HL-60/S4 (cell line): ENCODE measurements around the gene SIGLEC11.
"Not testable (repeated sequence)": the region's sequence is repeated elsewhere in the genome, so short reads cannot be mapped to it uniquely, and the experiment has no call there.

Experiments
- in situ Hi-C: fragments of 300-500 bp; cut with MboI; formaldehyde crosslinking; loops from 2 replicates; pipeline ENCODE4 v1.14.3; 2022; ENCODE audit warnings: low sequenced_read_pairs

The SIGLEC11 gene

DNA sequence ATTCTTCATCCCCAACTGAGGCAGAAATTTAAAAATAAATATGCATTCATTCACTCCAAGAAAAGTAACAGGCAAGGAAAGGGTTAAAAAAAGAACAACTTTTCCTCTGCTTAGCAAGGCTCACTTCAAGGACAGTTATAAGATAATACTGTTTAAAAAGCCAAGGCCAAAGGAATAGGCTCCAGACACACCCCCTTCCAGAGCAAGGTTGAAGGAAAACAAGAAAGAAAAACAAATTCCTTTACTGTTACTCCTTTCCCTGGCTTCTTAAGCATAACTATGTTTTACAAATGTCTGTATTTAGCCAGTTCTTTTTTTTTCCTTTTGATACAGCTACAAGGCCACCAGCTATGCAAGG, 8.5 kb downstream of the SIGLEC11 start:
- in situ Hi-C loops = no loop called here

DNA sequence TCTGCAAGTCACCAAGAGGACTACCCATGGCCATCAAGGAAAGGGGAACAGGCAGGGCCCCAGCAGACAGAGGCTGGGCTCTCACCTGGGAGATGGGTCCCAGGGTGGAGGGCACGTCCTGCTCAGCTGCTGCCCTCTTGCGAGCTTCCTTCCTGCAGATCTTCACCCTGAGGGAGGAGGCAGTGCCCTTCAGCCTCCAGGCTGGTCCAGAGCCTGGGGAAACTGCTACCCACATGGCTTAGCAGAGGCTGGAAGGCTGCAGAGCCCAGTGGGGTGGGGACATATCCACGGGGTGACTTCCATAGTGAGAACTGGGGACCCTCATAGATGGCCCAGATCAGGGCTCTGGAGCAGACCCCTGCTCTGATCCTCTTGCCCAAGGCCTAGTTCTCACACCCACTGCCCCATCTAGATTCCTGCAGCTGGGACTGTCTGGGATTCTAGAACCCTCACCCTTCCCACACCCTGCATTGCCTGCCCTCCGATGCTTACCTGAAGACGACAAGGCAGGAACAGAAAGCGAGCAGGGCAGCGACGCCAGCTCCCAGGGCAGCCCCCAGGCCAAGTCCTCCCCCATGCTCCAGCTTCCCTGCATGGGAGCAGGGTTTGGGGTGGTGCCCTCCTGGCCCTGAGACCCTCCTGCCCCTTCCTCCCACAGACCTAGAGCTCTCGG, 9.0 kb downstream of the SIGLEC11 start:
- in situ Hi-C loops = no loop called here

DNA sequence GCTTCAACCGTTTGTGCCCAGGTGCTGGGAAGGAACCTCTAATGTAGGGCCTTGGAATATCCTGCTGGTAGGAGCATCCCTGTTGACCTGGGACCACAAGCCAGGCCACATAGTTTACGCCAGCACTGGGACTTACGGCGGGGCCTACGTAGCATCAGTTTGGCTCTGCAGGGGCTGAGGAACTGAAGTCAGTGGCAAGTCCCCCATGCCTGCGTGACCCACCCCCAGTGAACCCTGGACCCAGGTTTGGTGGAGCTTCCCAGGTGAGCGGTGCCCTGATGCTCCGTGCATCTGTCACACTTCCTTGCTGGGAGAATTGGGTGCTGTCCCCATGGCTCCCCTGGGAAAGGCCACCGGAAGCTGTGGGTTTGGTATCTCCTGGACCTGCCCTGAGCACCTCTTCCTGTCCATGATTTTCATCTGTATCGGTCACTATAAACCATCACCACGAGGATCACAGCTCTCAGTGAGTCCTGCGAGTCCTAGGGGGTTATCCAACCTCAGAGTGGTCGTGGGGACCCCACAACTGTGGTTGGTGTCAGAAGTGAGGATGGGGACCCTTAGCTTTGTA, 9.9 kb downstream of the SIGLEC11 start:
- in situ Hi-C loops = no loop called here

DNA sequence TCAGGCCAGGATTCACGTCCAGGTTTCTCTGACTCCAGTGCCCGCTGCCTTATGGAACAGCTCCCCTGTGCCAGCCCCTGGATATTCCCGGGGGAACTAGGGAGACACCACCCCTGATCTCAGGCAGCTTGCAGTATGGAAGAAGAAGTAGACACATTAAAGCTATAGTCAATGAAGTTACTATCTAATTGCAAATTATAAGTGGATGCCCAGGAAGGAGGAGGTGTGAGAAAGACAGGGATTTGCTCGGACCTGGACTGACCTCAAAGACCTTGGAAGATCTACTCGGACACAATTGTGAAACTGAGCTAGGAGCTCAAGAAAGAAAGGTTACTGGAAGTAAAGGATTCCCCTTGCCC, 10.4 kb downstream of the SIGLEC11 start:
- in situ Hi-C loops = no loop called here

DNA sequence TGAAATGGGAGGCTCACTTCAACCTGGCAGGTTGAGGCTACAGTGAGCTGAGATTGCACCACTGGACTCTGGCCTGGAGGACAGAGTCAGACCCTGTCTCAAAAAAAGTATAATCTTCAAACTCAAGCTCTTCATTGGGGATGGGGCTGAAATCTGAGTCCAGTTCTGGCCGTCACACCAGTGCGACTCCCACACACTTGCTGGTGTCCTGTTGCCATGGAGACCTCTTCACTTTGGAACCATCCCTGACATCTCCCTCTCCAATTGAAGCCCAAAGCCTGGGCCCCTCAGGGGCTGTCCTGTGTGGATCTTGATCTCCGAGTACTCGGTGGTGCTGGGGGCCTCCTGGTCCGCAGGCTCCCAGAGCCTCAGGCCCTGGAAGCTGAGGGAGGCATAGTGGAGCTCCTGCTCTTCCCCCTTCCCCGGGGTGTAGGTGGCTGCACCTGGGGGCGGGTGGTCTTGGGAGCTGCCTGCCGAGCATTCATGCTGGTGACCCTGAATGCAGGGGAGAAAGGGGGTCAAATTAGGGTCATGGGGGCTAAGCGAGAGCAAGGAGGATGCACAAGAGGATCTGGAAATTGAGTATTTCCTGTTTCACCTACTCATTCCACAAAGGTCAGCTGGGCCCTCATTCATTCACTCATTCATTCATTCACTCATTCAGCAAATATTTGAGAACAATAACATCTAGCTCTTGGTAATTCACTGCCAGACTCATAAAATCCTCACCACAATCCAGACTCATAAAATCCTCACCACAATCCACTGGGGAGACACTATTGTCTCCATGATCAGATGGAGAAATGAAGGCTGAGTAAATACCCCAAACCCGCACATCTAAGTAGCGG, 11.0 kb downstream of the SIGLEC11 start:
- in situ Hi-C loops = no loop called here

DNA sequence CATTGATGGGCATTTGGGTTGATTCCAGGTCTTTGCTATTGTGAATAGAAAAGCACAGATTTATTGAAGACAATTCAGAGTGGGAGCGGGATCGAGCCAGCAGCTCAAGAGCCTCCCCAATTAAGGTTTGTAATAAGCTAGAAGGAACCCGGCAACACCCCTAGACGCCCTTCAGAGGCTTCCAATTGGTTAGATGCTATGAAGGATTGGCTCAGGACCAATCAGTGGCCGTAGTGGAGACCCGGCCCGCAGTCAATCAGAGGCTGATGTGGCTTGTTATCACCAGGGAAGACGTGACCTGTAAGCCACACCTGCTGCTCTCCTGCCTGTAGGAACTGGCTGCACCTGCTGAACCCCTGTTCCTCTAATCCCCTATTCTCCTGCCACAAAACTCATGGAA, 14.6 kb downstream of the SIGLEC11 start:
- in situ Hi-C loops = no loop called here

DNA sequence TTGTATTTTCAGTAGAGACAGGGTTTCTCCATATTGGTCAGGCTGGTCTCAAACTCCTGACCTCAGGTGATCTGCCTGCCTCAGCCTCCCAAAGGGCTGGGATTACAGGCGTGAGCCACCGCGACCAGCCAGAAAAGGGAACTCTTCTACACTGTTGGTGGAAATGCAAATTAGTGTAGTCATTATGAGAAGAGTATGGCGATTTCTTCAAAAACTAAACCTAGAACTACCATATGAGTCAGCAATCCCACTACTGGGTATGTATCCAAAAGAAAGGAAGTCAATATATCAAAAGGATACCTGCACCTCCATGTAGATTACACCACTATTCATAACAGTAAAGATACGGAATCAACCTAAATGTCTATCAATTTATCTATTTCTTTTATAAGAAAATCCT, 16.4 kb downstream of the SIGLEC11 start:
- in situ Hi-C loops = not testable (repeated sequence)

DNA sequence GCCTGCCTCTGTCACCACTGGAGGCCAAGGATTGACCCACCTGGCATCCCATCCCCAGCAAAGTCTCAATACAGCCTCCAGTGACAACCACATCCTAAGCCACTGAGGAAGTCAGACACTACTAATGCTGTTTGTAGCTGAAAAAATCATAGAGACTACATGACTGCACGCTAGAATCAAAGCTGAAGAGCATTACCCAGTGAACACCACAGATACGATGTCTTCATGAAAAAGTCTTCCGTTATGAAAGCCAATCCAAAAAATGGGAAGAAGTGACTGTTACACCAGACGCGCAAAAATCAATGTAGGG, 20.5 kb downstream of the SIGLEC11 start:
- in situ Hi-C loops = no loop called here

DNA sequence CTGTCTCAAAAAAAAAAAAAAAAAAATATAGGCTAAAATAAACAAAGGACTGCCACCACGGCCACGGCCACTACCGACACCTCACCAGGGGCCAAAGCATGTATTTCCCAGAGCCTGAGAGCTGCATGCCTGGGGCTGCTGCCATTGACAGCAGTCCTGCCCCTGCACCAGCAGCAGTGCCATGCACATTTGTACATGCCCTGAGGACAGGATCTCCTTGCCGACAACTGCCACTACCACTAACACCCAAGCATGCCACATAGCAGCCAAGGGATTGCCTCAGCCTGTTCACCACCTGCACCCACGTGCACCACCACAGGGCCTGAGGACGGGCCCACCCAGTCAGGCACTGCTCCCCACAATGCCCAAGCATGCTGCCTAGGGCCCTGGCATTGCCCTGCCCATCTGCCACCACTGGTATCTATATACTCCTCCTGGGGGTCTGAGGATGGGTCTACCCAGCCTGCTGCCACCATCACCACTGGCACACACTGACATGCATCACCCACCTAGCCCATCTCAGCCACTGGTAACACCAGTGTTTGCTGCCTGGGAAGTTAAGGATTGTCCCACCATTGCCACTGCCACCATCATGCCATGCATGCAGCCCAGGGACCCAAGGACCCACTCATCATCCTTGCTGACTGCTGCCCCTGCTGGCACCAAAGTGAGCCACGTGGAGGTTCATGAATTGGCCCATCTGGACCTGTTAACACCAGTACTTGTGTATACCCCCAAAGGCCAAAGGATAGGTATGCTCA, 21.1 kb downstream of the SIGLEC11 start:
- in situ Hi-C loops = no loop called here

DNA sequence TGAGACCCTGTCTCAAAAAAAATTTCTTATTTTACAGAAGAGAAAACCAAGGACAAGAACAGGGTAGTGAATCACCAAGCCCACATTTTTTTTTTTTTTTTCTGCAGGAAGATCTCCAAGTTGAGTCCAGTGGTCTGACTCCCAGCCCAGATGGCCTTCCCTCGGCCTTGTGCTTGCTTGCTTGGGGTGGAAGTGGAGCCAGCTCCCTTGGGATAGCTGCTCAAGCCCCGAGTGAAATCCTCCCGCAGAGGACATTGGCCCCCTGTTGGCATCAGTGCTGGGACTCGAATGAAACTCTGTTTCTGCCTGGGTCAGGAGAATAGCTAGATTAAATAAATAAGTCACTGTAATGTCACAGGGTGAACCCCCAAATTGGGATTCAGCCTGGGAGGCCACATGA, 22.3 kb downstream of the SIGLEC11 start:
- in situ Hi-C loops = no loop called here

DNA sequence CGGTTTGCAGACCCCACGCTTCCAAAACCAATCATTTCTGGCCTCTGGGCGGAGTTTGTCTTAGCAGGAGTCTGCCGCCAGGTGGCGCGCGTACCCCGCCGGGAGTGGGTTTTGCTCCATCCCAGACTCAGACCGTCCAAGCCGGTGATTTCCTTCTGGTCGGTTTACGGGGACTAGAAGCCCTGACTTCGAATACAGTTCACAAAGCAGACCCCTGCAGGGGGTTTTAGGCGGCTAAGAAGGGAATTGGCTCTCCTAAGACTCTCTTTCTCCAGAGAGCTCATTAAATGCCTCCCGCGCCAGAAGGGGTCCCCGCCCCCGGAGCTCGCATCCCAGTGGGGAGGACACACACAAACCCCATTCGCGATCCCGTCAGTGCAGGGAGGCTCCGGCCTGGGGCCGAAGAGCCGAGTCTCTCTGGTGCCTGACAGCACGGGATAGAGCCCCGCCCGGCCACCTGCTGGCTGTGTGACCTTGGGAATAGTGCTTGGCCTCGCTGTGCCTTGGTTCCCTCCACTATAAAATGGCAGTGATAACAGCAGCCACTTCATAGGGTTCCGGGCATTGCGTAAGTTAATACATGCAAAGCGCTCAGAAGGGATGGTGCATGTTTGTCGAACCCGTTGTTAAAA, 23.1 kb downstream of the SIGLEC11 start:
- in situ Hi-C loops = no loop called here

DNA sequence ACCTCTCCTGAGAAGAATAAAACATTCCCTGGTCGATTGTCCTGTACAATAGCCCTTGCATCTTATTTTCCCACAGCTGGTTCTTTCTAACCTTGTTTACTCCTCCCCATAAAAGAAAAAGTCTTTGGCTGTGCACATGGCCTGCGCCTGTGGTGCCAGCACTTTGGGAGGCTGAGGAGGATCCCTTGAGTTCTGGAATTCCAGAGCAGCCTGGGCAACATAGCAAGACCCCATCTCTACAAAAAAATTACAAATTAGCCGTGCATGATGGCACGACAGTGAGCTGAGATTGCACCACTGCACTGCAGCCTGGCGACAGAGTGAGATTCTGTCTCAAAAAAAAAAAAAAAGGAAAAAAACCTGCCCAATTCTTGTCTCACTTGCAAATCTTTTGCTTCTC, 24.4 kb downstream of the SIGLEC11 start:
- in situ Hi-C loops = no loop called here

DNA sequence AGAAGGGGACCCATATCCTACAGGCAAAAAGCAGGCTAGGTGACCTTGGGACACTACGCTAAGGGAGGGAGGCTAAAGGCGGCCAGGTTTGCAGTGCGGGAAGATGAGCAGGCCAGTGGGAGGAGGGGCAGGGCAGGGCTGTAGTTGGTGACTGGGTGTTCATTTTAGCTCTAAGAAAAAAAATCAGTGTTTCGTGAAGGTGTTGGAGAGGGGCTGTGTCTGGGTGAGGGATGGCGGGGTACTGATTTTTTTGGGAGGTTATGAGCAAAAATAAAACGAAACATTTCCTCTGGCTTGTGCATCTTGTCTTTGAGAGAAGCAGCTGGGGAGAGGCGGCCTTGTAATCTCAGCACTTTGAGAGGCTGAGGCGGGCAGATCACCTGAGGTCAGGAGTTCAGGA, 27.3 kb downstream of the SIGLEC11 start:
- in situ Hi-C loops = no loop called here

DNA sequence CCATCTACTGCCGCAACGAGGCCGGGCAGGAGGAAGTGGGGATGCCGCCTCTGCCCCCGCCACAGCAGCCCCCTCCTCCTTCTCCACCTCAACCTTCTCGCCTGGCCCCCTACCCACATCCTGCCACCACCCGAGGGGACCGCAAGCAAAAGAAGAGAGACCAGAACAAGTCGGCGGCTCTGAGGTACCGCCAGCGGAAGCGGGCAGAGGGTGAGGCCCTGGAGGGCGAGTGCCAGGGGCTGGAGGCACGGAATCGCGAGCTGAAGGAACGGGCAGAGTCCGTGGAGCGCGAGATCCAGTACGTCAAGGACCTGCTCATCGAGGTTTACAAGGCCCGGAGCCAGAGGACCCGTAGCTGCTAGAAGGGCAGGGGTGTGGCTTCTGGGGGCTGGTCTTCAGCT, 28.2 kb downstream of the SIGLEC11 start:
- in situ Hi-C loops = no loop called here

DNA sequence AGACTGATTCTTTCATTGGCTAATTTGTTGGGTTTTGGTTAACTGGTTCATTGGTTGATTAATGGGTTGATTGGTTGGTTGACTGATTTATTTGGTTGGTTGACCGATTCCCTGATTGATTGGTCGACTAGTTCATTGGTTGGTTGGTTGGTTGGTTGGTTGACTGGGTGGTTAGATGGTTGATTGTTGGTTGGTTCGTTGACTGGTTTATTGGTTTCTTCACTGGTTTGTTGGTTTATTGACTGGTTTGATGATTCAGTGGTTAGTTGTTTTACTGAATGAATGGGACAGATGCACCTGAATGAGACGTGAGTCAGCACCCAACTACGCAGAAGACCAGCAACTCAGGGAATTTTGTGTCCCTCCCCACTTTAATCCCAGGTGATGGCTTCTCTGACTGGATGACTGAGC, 28.9 kb downstream of the SIGLEC11 start:
- in situ Hi-C loops = no loop called here

DNA sequence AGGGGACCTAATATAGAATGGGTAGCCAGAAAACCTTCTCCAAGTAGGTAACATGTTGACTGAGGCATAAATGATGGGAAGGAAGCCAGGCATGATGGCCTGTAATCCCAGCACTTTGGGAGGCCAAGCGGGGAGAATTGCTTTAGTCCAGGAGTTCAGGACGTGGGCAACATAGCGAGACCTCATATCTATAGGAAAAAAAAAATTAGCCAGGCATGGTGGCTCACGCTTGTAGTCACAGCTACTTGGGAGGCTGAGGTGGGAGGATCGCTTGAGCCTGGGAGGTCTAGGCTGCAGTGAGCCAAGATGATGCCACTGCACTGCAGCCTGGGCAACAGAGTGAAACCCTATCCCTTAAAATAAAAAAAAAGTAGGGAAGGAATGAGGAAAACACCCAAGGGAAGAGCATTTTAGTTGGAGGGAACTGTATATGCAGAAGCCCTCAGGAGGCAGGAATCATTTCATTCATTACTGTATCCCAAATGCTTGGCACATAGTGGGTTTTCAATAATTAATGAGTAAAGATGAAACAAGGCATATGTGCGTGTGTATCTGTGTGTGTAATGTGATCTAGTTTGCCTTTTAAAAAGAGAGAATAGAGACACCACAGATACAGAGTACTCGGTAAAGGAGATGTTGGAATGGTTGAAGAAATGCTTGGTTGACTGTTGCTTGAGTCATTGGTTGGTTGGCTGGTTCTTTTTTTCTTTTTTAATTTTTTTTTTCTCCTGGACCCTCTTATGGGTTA, 29.5 kb downstream of the SIGLEC11 start:
- in situ Hi-C loops = no loop called here

DNA sequence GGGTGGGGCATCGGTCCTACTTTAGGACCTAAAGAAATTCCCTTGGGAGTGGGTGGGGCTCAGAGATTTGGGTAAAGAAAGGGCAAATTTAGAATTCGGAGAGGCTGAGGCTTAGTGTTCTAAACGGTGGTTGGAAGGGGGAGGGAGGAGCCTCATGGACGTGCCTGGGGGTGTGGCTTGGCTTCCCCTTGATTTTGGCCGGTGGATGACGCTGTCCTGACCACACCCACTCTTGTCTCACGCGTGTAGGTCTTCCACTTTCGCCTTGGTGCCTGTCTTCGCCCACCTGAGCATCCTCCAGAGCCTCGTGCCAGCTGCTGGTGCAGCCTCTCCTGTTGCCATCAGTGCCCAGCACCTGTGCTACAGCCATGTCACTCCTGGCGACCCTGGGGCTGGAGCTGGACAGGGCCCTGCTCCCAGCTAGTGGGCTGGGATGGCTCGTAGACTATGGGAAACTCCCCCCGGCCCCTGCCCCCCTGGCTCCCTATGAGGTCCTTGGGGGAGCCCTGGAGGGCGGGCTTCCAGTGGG, 30.4 kb downstream of the SIGLEC11 start:
- in situ Hi-C loops = no loop called here

DNA sequence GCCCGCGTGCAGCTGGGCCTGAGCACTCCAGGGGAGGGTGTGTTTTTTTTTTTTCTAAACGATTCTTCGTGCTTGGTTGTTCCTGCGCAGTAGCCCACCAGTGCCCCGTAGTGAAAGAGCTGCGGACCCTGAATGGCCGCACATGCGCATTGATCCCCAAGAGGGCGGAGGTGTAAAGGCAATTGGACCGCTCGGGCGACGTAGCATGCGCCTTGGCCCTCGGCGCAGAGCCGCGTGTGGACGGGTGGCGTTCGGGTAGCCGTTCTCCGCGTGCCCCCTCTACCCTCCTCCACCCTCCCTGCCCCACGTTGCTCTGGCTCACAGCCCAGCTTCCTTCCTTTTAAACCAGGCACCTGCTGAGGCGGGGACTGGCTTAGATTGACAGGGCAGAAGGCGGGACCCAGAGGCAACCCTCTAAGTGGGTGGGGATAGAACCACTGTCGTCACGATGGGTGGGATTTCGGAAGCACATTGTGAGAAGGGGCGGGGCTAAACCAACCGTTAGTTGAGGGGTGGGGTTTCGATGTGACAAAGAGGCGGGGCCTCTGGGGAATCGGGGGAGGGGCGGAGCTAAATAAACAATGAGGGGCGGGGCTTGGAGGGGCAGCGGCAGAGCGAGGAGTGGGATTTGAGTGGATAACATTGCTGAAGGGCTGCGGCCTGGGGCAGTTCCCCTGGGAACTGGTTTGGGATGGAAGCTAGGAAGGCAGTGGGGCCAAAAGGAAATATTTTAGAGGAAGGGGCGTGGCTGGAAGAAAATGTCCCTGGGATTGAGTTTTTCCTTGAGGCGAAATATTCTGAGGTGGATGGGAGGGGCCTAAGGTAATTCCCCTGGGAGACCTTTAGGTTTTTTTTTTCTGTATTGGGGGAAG, 31.1 kb downstream of the SIGLEC11 start:
- in situ Hi-C loops = no loop called here

DNA sequence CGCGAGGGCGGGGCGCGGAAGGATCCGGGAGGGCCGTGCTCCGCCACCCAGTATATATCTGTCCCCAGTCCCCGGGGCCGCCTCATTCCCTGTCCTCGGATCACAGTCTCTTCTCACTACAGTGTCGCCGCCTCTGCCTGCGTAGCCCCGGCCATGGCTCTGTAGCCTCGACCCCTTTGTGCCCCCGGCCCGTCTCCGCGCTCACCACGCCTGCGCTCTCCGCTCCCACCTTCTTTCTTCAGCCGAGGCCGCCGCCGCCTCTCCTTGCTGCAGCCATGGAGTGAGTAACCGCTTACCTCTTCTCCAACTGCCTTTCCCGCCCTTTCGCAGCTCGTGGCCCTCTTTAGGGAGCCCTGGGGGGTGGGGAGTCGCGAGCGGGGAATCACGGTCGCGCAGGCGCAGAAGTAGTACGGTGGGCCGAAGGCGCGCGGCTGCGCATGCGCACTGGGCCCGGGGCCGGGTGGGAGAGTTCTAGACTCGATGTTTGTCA, 31.8 kb downstream of the SIGLEC11 start, which contains the start of the genes ATF5 and NUP62:
ATF5 (plus strand) TSS at position 85 of the 490 bp plus-strand sequence. CDS start 1,646 bp downstream, outside the sequence.
NUP62 (minus strand) TSS at position 384 of the 490 bp plus-strand sequence. CDS start 19,697 bp downstream, outside the sequence.
- in situ Hi-C loops = no loop called here
